ENCODE measurements around the gene DLX1. TPM values are rescaled to one million over a fixed set of nuclear protein-coding genes. Genes with fewer than 3 reads are reported as not detected.
A peak's percentile ranks its signal among the peaks of the same experiment; 100 is the strongest.

Gene DLX1
- total and polyA plus RNA-seq, 9 of the 15 experiments (the other 6 are each of a cell fraction or from before 2014, with no cell fraction given): 1.9 to 26.2 (median 9.6) TPM

DNA sequence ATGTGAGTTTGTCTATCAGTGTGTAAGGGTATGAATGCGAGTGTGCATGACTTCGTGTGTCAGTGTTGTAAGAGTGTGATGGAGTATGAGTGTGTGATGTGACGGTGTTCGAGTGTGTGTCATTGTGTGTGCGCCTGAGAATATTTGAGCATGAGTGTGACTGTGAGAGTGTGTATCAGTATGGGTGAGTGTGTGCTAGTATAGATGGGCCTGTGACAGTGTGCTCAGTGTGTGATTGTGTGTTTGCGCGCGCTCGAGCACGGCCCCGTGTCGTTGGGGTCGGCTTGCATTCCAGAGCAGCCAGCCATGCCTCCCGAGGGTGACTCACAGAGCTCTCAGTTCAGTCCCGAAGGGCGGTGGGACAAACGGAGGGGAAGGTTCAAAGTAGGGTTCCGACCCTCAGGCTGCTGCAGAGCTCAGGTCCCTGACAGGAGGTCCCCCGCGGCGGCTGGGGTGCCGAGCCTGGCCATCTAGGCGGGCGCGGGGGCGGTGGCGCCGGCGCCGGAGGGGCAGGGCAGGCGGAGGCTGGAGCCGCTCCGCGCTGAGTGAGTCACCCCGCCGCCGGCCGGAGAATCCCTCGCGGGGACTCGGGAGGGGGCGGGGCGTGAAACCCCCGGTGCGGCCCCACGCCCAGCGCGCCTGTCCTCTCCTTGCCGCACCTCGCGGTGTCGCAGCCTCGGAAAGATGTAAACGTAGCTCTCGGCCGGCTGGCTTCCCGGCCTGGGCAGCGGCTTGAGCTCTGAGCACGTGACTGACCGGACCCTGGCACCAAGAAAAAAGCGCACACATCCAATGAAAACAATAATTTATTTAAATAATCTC, 13.6 kb downstream of the DLX1 start (continued):
- TF ChIP-seq, protein P1, sequence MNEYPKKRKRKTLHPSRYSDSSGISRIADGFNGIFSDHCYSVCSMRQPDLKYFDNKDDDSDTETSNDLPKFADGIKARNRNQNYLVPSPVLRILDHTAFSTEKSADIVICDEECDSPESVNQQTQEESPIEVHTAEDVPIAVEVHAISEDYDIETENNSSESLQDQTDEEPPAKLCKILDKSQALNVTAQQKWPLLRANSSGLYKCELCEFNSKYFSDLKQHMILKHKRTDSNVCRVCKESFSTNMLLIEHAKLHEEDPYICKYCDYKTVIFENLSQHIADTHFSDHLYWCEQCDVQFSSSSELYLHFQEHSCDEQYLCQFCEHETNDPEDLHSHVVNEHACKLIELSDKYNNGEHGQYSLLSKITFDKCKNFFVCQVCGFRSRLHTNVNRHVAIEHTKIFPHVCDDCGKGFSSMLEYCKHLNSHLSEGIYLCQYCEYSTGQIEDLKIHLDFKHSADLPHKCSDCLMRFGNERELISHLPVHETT (CRISPR knock-in tag; conservative IDR thresholded peaks at IDR 0.05 in 1 of 2, IDR thresholded peaks at IDR 0.05 in 1 of 2): peak in 1 of 2 experiments; percentile 90; a peak in 2 of 4 replicates
- no peak for TF ChIP-seq KAT8 (IDR thresholded peaks at IDR 0.05; ENCODE audit: low read depth)
- peak; percentile 93 for TF ChIP-seq SMARCA5 (IDR thresholded peaks at IDR 0.05)
- peak; percentile 90 for TF ChIP-seq USF1 (CRISPR knock-in tag; IDR thresholded peaks at IDR 0.05)
- TF ChIP-seq ZEB2 (IDR thresholded peaks at IDR 0.05): no peak; the same call in 1 of the 2 replicates
- TF ChIP-seq DPF2 (IDR thresholded peaks at IDR 0.05): peak; percentile 87
- TF ChIP-seq TRIM25 (IDR thresholded peaks at IDR 0.05; ENCODE audit: borderline replicate concordance): peak; percentile 71; the same call in 1 of the 2 replicates
- no peak for TF ChIP-seq CCAR2 (IDR thresholded peaks at IDR 0.05; ENCODE audit: low read depth, low read length)
- TF ChIP-seq RBM39 (optimal IDR thresholded peaks at IDR 0.05; ENCODE audit: low read depth, low read length): no peak
- peak; percentile 83 for TF ChIP-seq NKRF (IDR thresholded peaks at IDR 0.05; ENCODE audit: borderline replicate concordance)
- peak; percentile 61; the same call in 1 of the 2 replicates for TF ChIP-seq ERF (CRISPR knock-in tag; IDR thresholded peaks at IDR 0.05)
- no peak for TF ChIP-seq CHD1 (IDR thresholded peaks at IDR 0.05; ENCODE audit: low read length)
- TF ChIP-seq, protein P2, sequence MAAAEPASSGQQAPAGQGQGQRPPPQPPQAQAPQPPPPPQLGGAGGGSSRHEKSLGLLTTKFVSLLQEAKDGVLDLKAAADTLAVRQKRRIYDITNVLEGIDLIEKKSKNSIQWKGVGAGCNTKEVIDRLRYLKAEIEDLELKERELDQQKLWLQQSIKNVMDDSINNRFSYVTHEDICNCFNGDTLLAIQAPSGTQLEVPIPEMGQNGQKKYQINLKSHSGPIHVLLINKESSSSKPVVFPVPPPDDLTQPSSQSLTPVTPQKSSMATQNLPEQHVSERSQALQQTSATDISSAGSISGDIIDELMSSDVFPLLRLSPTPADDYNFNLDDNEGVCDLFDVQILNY (CRISPR knock-in tag; IDR thresholded peaks at IDR 0.05): peak; percentile 80; the same call in 1 of the 2 replicates
- TF ChIP-seq ZNF76 (CRISPR knock-in tag; IDR thresholded peaks at IDR 0.05; ENCODE audit: borderline replicate concordance): no peak
- peak; percentile 28 for TF ChIP-seq ZFP36 (IDR thresholded peaks at IDR 0.05; ENCODE audit: low read depth, low read length, partially characterized antibody)
- TF ChIP-seq HDAC6 (IDR thresholded peaks at IDR 0.05; ENCODE audit: low read depth, low read length): no peak

All from K562 (cell line).